DMS114 treated with DMSO at 0.1 percent for 48 hours (cell line): ENCODE data around the gene SLC9A9.
"Not testable (repeated sequence)": the region's sequence is repeated elsewhere in the genome, so short reads cannot be mapped to it uniquely, and the experiment has no call there.

Source experiments
- DNase-seq: peaks from one replicate; lab custom pipeline; 2025; ENCODE audit not compliant: unreplicated experiment; lab: John Stamatoyannopoulos, UW

The SLC9A9 gene

DNA sequence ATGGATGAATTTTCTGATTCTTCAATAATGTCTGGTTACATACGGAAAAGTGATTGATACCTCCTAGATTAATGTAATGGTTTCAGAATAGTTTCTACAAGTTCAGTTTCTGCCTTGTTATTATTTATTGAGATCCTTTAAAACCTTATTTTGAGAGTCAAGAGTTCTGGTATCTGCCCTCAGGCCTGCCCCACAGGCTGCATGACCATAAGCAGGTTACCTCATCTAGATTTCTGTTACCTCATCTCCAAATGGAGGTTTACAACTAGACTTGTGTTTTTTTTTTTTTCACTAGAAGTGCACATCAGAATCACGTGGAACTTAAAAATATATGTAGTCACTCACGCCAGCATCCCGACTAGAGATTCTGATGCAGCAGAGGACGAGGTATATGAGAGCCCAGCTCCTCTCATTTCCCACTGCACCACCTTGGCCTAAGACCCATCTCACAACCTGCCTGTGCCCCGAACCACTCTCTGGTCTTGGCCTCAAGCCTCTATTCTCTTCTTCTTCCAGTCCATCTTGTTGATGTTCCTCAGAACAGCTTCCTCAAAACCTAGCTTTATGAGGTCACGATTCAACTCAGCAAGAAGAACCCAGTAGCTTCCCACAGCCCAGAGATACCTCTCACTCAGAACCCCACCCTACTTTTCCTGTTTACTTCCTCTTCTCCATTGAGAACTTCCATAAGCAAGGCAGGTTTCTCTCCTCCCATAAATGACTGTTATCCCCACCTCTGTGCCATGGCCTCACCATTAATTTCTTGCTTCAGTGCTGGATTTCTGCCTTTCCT, 375.3 kb downstream of the SLC9A9 start:
- no peak for DNase-seq

DNA sequence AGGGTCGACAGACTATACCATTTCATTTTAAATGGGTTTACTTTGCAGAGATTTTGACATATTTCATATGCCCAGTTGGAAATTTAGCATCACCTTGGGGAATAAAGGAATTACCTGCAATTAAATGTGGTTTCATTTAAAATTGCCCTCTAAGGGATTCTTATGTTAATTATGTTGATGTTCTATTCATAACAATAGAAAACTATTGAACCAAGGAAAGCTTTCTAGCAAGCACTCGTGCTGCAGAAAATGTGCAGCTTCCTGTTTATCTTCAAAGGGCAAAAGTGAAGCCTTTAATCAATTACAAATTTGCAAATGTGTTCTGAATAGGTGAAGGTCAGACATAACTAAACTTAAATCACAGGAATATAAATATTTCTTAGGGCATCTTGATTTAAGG, 376.6 kb downstream of the SLC9A9 start:
- no peak for DNase-seq

DNA sequence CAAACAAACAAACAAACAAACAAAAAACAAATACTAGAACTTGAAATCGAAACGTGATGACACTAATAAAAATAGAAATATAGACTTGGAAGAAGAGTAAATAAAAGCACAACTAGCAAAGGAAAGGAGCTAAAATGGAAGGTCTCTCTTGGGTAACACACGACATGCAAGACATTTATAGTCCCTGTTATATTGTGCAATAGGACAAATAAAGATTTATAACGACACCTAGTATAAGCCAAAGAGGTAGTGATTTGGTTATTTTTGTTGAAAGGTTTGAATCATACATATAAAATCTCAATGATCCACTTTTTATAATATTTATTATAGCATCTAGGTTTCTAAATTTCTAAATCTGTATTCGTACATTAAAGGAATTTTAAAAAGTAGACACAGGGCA, 379.1 kb downstream of the SLC9A9 start:
- DNase-seq = no peak

DNA sequence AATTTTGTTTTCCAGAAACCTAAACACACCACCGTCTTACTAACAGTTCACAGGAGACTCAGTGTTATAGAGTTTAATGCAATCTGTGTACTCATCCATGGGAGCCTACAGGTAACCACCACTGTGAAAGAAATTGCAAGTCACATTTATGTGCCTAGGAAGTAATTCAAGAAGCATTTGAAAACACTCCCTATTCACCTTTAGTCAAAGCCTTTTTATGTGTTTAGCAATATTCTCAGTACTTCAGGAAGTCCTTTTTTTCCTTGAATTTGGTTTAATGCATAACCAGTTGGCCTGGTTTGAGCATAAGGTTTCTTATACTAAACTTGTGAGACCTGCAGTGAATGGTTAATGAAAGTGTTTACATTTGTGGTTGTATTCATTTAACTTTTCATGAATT, 382.6 kb downstream of the SLC9A9 start:
- DNase-seq = no peak

DNA sequence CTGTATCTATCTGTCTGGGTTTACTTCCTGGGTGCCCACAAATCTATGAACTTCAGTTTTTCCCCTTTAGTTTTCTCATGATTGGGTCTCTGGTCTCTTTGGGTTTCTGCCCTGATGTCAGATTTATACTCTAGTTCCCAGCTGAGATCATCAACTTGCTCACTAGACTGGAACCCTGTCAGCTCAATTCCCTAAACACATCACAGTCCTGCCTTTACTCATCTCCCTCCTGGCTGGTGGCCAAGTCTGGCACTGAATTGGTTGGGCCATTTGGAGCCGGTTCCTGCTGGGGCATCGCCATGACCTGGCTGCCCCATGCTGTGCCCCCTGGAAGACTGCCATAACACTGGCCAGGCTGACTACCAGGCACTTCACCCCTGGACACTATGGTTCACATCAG, 383.4 kb downstream of the SLC9A9 start:
- no peak for DNase-seq

DNA sequence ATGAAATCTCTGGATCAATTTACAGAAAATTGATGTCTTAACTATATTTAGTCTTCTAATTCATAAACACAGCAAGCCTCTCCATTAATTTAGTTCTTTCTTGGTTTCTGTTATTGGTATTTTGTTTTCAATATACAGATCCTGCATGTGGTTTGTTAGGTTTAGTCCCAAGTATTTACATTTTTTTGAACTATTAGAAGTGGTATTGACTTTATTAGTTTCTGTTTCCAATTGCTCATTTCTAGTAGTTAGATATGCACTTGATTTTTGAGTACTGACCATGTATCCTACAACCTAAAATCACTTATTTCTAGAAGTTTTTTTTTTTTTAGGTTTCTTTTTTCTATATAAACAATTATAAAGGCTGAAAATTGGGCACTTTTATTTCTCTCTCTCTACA, 392.8 kb downstream of the SLC9A9 start:
- DNase-seq = no peak

DNA sequence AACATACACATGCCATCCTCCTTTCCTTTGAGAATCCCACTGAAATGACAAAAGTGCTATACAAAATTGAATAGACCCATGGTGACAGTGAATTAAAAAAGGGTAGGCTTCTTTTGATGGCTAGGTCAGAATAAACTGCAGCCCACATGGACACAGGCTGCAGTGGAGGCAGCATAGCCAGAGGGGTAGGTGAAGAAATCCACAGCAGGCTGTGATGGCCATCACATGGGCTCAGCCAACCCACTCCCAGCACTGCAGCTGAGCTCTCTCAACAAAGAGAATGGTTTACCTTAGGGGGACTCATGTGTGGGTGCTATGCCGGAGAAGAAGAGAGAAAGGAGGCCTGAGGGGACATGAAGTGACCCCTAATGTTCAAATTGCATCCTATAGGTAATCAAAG, 397.6 kb downstream of the SLC9A9 start:
- no peak for DNase-seq

DNA sequence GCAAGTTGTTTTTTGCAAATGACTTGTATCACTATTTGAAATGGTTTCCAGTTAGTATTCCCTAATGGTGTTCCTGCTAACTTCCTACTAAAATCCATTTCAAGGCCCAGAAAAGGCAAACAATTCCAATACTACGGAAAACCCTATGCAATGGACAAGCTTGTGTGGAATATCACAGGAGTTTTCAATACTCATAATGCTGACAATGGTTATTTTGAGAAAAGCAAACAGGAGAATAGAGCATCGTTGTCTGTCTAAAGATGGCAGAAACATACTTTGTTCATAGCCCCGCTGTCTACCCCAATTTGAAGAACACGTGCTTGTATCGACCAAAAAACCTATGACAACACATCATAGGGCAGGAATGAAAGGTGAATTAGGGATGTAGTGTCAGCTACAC, 400.8 kb downstream of the SLC9A9 start:
- no peak for DNase-seq

DNA sequence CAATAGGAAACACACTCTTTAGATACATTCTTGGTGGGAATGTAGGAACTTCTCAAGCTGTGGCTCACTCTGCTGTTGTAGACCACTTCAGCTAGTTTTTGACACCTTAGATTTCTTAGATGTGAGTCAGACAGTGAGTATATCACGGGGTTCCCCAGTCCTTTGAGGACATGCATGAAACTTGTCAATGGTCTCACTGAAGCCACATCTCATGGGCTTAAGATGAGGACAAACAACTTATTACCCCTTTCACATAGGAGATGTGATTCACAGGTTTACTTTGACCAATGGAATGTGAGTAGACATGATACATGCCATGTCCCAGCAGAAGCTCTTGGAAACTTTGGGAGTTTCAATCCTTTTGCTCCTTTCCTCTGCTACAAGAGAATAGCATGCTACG, 403.1 kb downstream of the SLC9A9 start:
- no peak for DNase-seq

DNA sequence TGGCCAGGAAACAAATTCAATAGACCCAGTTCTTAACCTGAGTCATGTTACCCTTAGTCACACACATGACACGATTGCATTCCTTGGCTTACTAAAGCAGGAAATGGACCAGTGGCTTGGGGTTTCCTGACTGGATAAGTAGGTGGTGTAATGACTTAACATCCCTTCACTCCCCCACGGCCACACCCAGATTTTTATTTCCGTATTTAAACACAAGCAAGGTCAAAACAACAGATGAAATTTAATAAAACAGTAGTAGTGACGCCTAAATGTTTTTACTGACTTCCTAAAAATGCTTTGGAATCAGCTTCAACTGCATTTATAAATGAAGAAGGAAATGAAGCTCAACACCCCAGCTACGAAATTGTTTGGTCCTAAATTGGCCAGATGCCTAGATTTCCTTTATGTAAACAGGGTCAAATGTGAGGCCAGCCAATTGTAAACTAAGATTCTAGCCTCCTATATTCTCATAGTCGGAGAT, 404.4 kb downstream of the SLC9A9 start:
- no peak for DNase-seq

DNA sequence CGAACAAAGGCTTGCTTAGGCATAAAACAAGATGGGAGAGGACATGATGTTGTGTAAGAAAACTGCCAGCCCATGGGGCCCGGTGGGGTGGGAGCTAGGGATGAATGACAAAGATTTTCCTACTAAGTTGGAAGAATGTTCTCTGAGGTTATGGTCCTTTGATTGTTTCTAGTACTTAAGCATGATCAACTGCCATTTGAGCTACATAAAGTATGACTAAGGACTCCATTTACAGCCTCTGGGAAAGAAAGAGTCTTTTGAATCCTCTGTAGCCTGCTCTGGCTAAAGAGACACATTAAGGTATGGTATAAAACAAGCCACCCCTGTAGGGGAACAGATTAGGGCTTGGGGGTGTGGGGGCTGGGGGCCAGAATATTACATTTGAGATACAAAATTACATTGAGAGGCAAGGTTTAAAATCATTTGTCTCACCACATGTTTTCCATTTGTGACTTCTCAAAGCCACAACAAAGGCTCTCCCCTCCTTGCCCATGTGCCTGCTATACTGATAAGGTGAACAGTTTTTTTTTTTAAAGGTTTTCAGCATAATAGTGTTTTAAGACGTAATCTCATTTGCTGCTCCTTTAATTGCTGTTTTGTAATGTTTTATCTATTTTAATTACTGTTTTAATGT, 405.3 kb downstream of the SLC9A9 start:
- DNase-seq = no peak

DNA sequence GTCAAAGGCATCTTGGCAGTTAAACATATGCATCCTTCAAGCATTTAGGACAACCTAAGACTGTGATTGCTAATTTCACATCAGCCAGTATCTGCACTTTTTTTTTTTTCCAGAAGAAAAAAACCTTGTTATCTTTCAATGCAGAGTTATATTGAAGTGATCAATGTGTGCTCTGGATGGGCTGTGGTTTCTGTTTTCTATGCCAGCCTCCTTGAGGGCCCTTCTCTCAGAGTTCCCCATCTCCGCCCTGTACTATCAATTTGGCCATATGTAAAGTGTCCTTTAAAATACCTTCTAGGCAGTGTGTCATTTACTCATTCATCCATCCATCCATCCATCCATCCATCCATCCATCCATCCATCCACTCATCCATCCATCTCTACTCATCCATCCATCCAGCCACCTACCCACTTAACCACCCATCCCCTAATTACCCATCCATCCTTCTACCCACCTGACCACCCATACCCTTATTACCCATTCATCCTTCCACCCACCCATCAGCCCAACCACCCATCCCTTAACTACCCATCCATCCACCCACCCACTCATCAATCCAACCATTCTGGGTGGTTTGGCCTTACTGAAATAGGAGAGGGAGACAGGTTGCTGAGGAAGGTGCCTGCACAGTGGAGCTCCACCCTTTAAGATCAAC, 406.6 kb downstream of the SLC9A9 start:
- no peak for DNase-seq

DNA sequence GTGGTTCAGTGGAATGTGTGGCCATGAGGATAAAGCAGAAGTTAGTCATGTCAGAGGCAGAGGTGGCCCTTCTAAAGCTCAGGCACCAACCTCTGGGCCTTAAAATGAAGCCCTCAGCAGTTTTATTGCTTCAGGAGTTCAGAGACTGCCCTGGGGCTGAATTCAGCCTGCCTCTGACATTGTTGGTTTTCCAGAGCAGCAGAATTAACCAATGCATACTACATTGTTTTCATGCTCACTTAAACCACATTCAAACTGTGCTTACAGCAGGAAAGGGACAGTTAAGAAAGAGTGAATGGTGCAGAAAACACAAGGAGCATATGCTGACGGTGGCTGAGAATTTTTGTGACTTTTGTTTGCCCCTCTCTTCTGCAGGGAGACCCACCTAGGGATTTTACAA, 408.5 kb downstream of the SLC9A9 start:
- no peak for DNase-seq

DNA sequence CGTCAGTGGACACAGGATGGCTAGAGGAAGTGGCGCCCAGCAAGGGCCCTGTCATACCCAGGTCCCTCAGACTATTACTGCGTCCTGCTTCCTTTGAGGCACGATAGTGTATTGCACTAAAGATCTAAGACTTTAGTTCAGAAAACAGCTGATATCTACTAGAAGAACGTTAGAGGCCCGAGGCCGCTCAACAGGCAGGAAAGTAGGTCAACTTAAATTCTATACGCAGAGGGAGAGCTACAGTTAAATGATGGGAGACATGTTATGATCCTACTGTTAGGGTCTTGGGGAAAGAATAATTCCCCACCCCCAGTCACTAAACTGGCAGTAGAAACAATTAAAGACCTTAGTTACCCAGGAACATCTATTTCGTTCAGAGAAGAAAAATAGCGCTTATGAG, 410.9 kb downstream of the SLC9A9 start:
- no peak for DNase-seq

DNA sequence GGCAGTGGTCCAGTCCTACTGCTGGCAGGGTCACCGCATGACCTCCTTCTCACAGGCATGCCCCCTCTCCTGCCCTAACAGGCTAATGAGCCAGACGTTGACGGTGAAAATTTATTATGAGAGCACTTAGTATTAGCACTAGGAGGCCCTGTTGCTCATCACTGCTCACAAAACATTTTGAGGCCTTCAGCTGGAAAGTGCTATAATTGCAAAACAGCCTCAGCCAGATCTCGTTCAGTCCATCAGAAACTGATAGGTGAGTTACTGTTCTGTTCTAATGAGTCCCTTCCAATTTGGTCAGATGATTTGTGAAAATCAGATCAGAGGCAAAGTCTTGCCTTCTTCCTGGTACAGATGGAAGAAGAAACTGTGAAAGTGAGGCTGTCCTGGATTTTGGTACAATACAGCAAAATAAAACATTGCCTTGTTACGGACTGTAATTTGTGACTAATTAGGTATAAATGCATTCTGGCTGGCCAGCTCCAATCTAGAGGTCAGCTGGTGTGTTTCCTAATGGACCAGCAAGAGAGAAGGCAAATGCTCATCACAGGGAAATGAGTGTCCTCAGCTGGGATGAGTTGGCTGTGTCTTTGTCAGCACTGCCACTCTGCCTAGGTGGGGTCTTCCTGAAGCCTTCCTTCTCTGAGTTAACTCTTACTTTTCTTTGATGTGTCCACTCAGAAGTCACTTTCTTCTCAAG, 411.9 kb downstream of the SLC9A9 start:
- no peak for DNase-seq

DNA sequence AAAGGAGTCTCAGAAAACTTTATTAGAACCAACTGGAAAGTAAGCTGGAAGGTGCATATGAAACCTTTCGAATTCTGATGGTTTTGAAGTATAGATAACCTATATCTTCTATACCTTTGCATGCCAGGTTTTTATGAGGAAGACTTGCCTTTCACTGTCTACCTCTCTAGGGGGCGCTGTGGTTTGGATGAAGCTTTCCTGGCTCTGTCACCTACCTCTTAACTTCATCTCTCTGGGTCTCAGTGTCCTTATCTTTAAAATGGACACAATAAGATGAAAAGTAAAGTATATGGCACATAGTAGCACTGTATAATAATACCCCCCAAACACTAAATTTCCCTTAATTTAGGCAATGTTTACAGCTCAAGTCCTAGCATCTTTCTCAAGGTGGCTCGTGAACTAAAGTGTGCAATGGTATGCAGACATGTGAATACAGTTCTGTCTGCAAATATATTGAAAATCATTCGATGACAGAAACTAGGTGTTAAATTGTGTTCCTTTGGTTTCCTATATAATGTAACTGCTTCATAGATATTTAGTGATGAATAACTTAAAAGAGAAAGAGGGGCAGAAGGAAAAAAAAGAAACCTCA, 414.4 kb downstream of the SLC9A9 start:
- no peak for DNase-seq

DNA sequence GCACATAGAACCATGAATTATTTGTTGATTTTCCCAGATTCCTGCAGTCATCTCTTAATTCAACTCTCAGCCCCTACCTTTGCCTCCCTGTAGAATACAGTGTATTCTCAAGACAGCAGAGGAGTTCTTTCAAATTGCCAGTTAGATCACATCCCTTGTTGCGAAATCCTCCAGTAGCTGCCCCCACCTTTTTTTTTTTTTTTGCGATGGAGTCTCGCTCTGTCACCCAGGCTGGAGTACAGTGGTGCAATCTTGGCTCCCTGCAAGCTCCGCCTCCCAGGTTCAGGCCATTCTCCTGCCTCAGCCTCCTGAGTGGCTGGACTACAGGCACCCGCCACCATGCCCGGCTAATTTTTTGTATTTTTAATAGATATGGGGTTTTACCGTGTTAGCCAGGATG, 417.0 kb downstream of the SLC9A9 start:
- DNase-seq = not testable (repeated sequence)

DNA sequence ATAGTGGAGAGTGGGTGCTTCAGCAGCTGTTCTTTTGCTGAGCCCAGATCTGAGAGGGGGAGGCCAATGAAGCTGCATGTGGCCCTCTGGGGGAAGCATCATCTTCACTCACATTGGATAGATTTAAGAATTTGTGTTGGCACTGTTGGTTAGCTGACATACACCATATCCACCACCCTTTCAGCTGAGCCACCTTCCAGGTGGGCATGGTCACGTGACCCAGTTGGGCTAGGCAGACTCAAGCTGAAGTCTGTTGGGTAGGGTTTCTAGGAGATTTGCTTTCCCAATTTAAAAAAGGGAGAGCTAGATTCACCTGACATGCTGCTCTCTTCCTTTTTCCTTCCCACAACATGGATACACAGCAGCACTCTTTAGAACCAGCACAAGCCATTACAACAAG, 417.7 kb downstream of the SLC9A9 start:
- no peak for DNase-seq

DNA sequence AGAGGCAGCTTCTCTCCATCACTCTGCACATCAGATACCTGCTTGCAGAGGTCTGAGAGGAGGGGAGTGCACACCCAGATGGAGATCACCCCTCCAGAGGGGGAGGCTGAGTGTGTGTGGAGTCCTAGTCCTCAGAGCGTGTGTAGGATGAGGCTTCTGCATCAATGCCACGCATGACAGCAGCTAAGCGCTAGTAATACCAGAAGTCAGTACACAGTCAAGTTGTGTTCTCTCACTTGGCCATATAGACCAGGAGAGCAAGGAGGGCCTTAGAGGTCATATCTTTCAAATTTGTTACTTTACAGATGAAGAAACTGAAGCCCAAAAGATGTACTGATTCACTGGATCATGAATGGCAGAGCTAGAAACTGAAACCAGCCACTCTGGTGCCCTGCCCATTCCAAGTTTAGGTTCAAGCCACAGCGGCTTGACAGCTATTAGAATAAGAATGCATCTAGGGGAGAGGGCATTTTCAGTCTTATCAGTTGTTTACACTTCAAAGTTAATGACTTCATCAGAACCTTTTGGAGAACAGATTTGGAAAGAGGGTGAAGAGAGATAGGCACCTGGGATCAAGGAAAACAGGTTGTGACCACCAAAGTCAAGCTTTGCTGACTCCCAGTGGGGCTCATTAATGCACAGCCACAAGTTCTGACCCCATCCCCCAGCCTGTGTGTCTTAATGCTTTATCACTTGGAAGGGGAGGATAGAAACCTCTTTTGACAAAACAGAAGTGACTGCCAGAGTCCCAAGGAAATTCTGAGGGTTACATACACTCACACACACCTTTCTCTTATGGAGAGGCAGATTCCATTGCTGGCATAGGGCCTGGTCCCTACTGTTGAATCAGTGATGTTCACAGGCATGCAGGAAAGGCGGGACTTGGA, 418.4 kb downstream of the SLC9A9 start:
- DNase-seq = no peak

DNA sequence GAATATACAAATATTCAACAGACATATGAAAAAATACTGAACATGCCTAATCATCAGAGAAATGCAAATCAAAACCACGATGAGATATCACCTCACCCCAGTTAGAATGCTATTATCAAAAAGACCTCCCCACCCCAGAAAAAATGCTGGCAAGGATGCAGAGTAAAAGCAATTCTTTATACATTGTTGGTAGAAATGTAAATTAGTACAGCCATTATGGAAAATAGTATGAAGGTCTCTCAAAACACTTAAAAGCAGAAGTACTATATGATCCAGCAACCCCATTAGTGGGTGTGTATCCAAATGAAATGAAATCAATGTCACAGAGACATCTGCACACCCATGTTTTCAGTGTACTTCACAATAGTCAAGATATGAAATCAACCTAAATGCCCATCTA, 420.0 kb downstream of the SLC9A9 start:
- no peak for DNase-seq
